Endometrium (tissue), 2 donors: Measurements from ENCODE around the gene ITPR2.
"Not testable (repeated sequence)": the region's sequence is repeated elsewhere in the genome, so short reads cannot be mapped to it uniquely, and the experiment has no call there.

Experiments
- FAIRE-seq: peaks from 2 replicates; lab custom pipeline; 2012; peaks lifted over from hg19 to GRCh38; lab: Jason Lieb, UNC
- donor health status: control.
- donor health status: control.

ITPR2 gene

DNA sequence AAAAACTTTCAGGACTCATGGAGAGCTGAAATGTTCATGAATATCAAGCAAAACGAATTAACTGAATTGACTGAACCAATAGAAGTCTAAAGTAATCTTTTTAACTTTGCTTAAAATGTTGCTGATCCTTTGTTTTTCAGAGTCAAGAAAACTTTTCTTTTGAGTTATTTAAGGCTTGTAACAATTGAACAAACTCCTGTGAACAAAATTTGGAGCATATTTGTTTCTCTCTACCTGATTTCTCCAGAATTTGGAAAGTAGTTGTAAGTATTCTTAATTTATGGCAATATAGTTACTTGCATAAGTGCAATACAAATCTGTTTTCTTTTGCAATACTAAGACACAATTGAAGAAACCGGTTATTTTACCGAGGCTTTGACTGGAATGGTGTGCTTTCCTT is 77.6 kb downstream of the ITPR2 start:
- not testable (repeated sequence) for FAIRE-seq

DNA sequence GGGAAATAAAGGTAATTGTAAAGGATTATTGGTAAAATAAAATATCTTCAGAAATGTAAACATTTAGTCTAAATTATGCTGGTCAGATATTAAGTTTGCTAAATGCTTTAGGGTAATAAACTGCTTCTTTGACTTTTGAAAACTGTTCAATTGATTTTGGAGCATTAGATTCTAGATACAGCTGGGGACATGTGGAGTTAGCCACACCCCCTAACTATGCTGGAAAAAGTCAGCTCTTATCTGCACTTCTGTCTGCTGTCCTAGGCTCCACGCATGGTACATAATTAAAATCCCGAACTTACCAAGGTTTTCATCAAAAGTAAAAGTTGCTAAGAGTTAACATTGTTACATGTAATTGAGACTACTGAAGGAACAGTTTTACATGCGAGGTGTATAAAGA is 78.8 kb downstream of the ITPR2 start:
- no peak for FAIRE-seq

DNA sequence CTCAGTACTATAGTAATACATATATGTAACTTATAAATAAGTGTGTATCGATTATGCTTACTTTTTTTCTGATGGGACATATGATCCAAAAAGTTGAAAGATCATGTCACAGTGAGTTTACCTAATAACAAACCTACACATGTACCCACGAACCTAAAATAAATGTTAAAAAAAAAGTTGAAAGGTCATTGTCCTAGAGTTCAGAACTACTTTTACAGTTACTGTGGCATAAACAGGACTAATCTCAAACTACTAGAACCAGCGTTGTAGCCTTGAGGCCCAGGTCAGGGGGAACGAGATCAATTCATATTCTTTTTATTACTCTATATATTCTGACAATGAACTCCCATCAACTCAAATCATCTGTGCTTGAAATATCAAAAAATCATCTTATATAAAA is 81.8 kb downstream of the ITPR2 start:
- no peak for FAIRE-seq

DNA sequence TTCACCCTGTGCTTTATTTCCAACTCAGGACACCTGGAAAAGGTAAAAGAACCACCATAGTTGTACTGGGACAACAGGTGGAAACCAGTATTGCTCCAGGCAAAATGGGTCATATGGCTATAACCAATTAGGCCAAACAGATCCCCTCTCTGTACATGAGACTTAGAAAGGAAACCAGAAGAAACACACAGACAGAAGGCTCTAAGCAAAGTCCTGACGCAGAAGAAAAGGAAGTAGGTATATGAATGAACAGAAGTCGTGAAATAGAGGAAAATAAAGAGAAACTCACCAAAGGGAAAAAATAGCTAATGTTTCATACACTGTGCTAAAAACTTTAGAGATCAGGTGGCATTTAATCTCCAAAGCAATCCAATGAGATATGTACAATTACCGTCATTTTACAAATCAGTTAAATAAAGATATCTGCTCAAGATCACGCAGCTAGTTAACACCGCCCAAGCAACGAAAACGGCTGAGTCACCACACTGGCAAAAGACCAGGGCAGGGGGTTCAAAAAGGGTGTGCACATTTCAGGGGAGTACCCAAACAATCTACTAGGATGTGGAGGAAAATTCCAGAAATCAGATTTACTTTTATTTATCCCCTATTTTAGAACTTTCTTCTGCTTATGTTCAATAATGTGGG is 82.3 kb downstream of the ITPR2 start:
- FAIRE-seq: no peak

DNA sequence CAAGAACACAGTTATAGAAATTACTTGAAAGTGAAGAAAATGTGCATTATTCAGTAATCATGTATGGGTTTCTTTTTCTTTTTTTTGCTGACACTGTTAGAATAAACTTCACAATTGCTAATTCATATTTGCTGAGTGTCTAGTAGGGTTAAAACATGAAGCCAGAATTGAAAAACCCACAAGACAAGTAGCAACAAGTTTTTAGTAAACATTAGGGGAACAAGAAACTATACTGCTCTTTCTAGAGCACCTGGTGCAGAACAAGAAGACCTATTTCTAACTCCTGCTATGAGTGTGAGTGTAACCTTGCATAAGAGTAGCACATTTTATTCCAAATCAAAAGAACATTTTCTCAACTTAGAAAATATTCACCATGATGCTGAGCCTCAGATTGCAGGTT is 83.2 kb downstream of the ITPR2 start:
- FAIRE-seq: no peak

DNA sequence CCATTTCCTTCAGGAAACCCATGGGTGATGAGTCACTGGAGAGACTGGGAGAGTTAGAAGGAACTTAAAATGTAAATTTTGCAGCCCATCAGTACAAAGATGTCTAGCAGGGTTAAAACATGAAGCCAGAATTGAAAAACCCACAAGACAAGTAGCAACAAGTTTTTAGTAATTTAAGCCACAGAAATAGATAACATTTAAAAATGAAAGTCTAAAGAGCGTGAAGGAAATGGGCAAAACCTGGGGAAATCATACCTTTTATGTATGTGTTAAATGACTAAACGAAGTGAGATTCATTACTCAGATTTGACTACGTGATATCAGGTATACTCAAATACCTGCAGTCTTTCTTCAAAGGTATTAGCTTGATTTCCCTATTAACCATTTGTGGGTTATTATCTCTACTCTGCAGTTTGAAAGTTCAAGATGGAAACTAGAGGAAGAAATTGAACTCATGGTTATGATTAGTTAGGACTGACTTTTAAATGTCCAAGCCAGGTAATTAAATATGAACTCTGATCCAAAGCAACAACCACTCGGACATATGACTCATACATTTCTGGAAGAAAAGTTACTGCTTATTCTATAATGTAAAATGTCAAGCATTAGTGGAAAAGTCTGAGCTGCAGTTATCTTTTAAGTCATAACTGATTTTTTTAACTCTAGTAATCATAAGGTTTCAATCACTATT is 84.1 kb downstream of the ITPR2 start:
- no peak for FAIRE-seq

DNA sequence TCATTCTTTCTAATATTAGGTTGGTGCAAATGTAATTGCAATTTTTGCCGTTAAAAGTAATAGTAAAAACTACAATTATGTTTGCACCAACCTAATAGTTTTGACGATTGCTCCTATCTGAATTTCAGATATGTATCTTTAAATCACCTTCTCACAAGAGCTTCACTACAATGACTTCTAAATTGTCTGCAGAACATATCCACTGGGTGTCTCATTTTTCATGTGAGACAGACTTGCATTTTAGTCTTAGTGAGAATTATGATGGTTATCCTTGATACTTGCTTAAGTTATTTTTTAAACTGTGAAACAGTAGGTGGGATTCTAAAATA is 84.6 kb downstream of the ITPR2 start:
- no peak for FAIRE-seq

DNA sequence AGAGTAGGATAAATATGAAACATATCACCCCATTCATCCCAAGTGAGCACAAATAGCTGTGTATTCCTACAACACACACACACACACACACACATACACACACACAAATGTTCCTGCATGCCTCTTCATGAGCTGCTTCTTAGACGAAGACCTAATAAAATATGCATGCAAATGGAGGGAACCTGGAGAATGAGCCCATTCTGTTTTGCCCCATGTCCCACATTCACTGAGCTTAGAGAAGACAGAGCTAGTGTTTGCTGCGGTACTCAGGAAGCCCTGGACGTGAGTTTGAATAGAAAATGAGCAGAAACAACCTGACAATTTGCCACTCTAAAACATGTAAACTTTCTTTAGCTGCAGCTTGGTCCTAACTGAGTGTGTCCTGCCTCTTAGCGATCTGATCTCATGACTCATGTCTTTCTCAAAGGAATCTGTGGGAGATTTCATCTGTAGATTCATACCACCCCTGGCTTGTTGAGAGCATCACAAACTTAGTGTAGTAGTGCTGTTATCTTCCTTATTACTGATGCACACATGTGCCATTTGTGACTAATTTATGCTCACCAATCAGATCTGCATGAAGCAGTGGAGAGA is 86.8 kb downstream of the ITPR2 start:
- FAIRE-seq: no peak

DNA sequence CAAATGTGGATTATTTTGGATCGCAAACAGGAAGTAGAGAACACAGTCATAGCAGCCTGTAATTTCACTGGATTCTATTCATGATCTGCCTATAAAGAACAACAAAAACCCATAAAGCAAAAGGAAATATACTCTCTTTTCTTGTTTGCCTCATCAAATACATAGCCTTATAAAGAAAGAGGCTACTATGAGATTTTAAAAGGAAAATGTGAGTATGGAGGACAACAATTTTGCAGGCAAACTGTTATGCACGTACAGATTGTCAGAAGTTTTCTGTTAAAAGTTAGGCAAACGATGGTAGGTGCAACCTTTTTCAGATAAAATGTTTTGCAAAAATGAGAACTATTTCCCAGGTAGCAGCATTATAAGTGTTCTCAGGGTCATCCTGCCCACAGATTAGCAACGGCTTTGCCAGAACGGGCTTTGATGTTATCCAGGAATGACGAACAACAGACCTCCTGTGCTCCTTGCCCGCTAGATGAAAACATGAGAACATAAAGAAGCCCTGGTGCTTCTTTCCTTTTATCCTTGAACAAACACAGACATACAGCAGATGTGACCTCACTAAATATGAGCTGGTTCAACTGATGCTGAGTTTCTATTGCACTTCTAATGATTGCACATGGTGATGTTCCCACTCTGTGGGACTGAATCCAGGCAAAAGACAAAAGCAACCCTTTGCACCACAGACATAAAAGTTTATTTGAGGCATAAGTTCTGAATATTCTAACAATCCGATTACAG is 88.1 kb downstream of the ITPR2 start:
- FAIRE-seq: peak; percentile 95

DNA sequence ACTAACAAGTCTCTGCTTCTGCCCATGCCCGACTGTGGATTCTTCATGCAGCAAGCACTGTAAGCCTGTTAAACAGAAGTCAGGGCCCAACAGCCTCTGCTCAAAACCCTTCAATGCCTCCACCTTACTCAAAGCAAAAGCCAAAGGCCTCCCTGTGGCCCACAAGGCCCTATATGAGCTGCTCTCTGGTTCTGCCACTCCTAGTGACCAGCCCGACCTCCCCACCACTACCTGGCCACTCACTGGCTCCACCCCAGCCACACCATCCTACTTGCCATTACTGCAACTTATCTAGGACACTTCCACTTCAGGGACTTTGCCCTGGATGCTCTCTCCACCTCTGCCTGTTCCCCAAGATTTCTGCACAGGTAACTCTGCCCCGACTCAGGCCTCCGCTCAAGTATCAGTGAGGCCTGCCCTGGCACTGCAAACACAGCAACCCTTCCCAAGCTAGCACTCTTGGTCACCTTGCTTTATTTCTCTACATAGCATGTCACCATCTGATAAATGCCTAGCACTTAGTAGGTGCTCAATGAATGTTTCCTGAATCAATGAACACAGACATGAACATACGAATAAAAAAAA is 88.9 kb downstream of the ITPR2 start:
- no peak for FAIRE-seq

DNA sequence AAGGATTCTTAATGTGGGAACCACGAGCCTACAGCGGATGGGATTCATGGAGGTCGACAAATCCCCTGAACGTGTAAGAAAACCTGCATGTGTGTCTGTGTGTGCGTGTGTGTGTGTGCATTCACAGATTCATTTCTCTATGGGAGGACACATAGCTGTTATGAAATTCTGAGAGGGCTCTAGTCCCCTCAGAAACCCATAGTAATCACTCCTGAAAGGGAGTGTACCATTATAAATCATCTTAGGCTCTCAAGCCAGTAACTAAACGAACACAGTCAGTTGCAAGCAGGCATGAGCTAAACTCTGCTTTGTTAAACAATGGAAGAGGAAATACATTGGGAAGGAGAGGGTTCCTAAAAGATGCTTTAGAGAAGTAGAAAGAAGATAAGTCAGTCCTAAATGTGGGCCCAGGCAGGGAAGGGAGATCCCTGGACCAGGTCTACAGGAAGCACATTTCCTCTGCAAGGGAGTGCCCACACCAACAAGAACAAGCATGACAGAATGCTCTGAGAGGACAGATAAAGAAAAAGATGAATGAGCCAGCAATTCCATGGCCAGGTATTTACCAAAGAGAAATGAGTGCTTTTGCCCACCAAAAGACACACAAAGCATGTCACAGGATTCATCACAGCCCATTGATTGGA is 91.3 kb downstream of the ITPR2 start:
- no peak for FAIRE-seq

DNA sequence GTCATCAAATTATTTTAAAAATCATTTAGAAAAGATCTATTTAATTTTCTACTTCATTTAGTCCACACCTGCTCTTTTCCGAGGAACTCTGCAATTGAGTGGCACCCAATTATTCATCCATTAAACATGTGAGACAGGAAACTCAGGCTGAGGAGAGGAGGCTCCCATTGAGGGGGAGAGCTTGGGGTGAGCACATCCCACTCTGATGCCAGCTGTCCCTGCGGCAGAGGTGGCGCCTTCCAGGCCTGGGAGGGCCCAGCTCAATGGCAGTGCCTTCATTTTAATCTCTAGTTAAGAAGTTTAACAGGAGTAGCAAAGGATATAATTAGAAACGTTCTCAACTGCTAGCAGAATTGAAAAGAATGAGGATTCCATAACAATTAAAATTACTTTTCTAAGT is 92.0 kb downstream of the ITPR2 start:
- no peak for FAIRE-seq

DNA sequence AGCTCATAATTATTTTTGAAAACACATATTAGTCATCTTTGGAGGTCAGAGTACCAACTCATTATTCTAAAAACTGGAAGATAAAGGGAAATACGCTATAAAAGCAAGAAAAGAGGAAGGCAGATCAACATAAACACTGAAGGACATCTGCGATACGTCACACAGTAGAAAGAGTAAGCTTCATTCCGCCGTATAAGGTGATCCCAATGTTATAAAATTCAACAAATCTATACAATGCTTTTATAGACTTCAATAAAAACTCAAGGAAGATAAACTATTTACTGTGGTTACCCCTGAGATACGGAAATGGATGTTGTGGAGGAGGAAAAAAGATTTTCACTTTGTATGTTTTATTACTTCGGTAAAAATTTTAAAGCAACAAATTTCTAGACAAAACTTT is 92.6 kb downstream of the ITPR2 start:
- FAIRE-seq: no peak

DNA sequence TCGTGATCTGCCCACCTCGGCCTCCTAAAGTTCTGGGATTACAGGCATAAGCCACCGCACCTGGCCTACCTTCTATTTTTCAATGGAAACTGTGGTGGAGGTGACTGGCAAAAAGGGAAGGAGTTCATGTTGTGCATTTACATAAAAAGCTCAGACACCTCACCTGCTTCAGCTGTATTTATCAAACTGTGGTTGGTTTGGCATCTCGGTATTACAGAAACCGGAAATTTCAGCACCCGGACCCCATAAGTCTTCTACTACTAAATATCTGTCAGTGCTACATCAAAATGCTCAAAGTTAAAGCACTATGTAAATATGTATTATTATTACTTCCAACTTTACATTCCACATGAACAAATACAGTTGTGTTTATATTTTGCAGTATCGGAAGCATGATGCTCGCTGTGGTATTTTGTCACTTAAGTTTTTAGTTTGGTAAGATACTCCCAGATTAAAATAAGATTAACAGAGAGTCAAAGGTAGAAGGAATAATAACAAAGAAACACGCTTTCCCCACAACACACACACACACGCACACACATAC is 95.4 kb downstream of the ITPR2 start:
- FAIRE-seq: no peak

DNA sequence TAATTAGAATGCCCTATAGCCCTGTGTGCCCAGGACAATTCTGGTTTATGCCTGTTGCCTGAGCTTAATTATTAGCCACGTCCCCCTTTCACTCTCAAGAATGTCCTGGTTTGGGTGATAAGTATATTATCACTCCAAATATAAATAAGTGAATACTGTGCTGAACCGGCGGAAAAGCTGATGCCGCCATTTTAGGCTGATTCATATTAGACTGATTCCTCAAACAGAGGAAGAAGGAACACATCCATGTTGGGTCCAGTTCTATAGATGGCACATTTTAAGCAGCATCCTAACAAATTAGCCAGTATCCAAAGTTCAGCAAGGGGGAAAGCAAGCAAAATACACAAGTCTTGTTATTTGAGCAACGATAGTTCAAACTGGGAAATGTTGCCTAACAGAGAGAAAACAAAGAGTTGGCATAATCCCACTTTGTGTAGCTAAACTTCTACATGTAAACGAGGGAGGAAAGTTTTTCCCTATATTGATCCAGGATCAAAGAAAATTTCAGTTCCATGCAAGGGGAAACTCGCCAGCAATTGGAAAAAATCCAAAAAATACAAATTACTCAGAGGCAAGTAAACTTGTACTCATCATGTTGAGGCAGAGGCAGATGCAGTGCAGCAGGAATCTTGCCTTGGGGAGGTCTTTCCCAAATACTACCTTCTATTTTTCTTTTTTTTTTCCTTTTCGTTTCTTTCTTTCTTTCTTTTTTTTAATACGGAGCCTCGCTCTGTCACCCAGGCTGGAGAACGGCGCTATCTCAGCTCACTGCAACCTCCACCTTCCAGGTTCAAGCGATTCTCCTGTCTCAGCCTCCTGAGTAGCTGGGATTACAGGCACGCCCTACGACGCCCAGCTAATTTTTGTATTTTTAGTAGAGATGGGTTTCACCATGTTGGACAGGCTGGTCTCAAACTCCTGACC is 96.2 kb downstream of the ITPR2 start:
- no peak for FAIRE-seq

DNA sequence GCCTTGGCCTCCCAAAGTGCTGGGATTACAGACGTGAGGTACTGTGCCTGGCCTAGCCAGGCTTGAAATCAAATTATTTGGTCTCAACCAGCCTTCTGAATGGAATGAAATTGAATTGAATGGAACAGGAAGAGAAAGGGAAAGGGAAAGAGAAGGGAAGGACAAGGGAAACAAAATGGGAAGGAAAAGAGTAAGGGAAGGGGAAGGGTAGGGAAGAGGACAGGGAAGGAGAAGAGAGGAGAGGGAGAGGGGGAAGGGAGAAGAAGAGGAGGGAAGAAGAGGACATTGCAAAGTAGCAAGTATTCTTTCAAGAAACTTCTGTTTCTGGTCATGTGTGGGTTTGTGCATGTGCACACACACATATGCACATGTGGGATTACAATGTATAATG is 97.8 kb downstream of the ITPR2 start:
- no peak for FAIRE-seq

DNA sequence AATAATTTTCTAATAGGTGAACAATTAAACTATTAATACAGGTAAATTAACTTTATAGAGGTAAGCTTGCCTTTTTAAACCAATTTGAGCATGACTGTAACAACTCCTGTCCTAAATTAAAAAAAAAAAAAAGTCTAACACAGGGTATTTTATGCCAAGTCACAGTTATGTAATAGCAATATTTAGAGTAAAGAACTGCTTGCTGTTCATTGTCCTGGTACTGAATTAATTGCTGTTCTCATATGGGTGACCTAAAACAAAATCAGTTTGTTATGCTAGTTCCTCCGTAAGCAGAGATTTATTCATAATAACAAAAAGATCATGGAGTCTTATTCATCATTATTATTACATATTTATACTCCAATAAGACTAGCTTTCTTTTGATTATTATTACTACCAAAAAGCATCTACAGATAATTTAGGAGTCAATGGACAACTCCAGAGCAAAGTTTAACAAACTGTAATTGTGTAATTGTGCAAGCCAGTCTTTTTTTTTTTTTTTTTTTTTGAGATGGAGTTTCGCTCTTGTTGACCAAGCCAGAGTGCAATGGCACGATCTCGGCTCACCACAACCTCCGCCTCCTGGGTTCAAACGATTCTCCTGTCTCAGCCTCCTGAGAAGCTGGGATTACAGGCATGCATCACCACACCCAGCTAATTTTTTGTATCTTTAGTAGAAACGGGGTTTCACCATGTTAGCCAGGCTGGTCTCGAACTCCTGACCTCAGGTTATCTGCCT is 98.3 kb downstream of the ITPR2 start:
- no peak for FAIRE-seq

DNA sequence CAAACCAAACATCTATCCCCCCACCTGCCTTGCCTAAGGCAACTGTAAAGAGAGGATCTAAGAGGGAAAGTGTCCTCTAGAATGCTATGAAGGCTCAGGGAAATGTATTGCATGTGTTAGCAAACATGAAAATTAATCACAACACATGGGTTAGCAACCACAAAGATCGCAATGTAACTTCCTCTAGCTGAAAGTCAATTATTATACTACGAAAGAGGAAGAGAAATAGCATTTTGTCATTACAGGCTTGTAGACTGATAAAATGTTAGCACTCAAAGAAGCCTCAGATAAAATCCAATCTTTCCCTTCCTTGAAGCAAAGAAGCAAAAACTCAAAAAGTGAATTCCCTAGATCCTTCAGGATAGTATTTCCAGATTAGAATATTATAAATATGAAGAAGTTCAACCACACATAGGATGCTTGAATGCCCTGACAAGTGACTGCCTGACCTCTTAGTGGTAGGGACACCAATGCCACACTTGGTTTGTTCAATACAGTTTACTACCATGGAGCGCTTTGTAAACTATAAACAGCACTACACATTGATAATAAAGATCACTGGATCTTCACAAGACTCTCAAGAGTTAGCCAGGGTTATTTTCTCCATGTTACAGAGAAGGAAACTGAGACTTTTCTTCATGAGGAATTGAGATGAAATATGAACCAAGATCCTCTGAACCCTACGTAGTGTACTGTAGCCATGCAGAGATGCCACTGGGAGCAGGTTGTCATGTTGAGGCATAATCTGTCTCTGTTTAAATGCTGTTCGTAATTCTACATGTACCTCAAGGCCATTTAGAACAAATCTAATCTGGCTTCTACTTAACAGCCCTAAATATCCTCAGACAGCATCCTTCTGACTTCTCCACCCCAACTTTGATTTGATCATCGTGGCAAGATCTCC is 100.7 kb downstream of the ITPR2 start:
- no peak for FAIRE-seq
